Coronary artery (tissue), 2 donors: ENCODE measurements around the gene ARAP3.

Experiments
- DNase-seq: peaks from one replicate; pipeline ENCODE4 v3.0.0-alpha.2; 2017; ENCODE audit warnings: low spot score
- H3K27ac ChIP-seq, 2 donors: fragments of 200-600 bp; sonication (generic); one replicate each; pipeline ENCODE4 v1.5.1; 2016 to 2019
- H3K4me3 ChIP-seq: fragments of 200-600 bp; sonication (generic); 2 replicates; pipeline ENCODE4 v1.5.1; 2016; ENCODE audit warnings: mild to moderate bottlenecking, moderate library complexity
- TF ChIP-seq, protein P1 (sequence below): fragments of 200-600 bp; sonication (generic); IDR thresholded peaks from one replicate; pipeline ENCODE4 v1.5.1; 2019; ENCODE audit warnings: antibody characterized with exemption

ARAP3 gene

DNA sequence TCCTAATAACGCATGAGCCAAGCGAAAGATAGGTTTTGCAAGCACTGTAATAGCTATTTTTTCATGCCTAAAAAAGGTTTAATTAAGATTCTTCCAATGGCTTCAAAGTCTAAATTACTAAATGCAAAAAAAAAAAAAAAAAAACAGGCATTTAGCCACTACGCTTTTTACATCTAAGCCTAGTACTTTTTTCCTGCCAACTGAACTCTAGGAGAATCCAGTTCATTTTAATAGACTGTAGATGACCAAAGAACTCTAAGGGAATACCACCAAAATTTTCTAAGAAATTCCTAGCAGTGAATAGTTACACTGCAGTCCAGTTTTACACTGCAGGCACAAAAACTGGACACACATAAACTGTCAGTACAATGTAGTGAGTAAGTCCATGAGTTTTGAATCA is 73.0 kb downstream of the ARAP3 start:
- TF ChIP-seq, protein P1, sequence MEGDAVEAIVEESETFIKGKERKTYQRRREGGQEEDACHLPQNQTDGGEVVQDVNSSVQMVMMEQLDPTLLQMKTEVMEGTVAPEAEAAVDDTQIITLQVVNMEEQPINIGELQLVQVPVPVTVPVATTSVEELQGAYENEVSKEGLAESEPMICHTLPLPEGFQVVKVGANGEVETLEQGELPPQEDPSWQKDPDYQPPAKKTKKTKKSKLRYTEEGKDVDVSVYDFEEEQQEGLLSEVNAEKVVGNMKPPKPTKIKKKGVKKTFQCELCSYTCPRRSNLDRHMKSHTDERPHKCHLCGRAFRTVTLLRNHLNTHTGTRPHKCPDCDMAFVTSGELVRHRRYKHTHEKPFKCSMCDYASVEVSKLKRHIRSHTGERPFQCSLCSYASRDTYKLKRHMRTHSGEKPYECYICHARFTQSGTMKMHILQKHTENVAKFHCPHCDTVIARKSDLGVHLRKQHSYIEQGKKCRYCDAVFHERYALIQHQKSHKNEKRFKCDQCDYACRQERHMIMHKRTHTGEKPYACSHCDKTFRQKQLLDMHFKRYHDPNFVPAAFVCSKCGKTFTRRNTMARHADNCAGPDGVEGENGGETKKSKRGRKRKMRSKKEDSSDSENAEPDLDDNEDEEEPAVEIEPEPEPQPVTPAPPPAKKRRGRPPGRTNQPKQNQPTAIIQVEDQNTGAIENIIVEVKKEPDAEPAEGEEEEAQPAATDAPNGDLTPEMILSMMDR = no peak
- Histone ChIP-seq H3K4me3 (no peak overlapping the region), H3K27ac (no peak overlapping the region)
- DNase-seq = no peak

DNA sequence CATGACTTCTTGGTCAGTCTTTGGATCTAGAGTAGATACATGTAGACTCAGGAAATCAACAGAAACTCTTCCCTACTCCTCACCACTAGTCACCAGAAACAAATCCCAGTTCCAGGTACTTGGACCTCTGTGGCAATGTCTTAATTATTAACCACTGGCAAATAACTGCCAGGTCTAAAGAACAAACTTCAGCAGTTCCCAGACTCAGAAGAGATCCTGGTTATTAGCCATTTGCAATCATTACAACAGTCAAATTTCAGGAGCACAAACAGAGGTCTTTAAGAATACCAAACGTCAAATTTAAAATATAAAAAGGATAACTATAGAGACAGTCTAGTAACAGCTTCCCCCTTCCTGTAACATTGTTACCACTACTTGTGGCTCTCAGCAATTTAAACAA is 73.5 kb downstream of the ARAP3 start:
- H3K27ac ChIP-seq = no peak overlapping the region
- no peak overlapping the region for H3K4me3 ChIP-seq
- TF ChIP-seq, protein P1 = no peak
- DNase-seq = no peak

DNA sequence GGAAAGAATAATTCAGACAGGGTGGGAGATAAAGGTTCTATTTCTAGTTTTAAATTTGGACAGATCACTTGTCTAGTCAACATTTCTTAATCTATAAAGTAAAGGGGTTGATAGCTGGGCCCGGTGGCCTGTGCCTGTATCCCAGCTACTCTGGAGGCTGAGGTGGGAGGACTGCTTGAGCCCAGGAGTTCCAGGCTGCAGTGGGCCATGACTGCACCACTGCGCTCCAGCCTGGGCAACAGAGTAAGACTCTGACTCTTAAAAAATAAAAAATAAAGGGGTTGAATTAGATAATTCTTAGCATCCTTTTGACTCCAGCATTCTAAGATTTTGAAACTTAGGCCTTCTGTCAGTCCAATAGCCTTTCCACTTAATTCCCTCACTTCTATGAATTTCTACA is 74.0 kb downstream of the ARAP3 start:
- TF ChIP-seq, protein P1 = no peak
- DNase-seq = no peak
- no peak overlapping the region for H3K27ac ChIP-seq
- H3K4me3 ChIP-seq = no peak overlapping the region

DNA sequence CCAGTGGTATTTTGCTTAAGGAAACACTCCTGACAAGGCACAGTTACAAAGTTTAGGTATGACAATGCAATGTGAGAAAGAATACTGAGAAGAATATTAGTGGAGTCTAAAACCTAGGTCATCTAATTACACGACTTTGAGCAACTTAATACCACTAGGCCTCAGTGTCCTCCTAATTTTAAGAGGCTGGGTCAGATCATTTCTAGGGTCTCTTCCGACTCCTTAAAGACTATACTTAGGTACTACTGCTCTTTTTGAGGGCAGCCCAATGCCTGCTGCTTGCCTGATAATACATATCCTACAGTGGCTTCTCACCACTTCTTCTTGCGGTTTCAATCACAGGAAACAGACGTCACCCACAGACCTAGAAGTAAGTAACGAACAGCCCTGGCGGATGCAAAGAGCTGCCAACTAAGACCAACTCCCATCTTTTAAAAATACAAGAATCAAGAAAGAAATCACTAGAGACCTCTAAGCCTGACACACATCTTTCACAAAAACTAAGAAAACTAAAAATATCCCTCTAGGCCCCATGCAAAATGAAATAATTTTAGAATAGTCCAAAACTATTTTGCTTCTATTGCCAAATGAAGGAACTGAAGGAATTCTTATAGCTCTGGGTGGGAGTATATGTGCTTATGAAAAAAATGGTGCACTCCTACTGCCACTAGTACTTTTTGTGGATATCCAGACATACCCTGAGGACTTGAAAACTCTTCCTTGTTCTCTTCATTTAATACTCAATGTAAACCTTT is 76.3 kb downstream of the ARAP3 start:
- DNase-seq = no peak
- Histone ChIP-seq H3K4me3 (peak overlapping the region; percentile 26), H3K27ac (peak overlapping the region; percentile 63 to 87)
- TF ChIP-seq, protein P1 = no peak

DNA sequence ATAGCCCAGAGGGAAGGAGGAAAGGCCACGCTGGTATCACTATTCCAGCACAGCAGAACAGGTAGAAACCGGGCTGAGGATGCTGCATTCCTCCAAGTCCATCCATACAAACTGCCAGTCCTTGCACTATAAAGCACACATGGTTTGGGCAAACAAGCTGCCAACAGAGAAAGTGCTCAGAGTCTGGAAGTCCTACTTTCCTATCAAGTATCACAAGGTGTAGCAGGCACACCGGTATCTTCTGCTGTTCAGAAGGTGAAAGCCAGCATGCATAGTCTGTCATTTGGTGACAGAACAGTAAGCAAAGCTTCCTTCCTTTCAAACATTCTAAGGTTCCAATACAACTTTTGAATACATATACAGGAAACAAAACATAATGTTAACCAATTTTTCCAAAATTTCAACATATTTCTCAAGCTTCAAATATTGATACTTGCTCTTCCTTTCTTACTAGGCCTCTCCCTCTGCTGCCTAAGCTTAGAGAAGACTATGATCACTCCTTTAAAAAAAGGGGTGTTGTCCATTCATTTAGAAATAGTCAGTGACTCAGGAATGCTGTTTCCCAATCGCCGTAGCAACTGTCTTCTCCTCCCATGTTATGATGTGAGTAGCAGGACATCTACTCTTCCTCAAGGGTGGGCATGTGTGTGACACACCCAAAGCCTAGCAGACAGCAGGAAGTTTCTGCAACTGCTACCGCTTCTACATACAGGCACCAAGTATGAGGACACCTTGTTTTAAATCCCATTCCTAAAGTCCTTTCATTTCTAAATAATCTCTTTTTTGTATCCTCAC is 77.9 kb downstream of the ARAP3 start:
- TF ChIP-seq, protein P1 = no peak
- Histone ChIP-seq H3K4me3 (peak overlapping the region; percentile 8), H3K27ac (peak overlapping the region; percentile 49 to 70)
- DNase-seq = peak; percentile 81
